HEK293T (cell line): ENCODE measurements around the gene SSTR1.

ENCODE experiments used
- CTCF ChIA-PET: fragments of 350-600 bp; formaldehyde crosslinking; extraction: SDS; loops from one replicate; lab custom pipeline; 2021; ENCODE audit warnings: antibody characterized with exemption, inconsistent platforms; lab: Yijun Ruan, JAX
- POLR2A ChIA-PET: fragments of 350-600 bp; formaldehyde crosslinking; extraction: SDS; loops from one replicate; lab custom pipeline; 2020; ENCODE audit warnings: antibody characterized with exemption, inconsistent platforms; lab: Yijun Ruan, JAX
- DNase-seq: peaks from one replicate; pipeline ENCODE4 v3.0.0; 2012; ENCODE audit warnings: mixed read lengths; ENCODE audit errors: extremely low spot score
- ARNT ChIP-seq: fragments of 450-650 bp; IDR thresholded peaks from 2 replicates; pipeline ENCODE4 v1.6.1; 2017; ENCODE audit warnings: mild to moderate bottlenecking
- BHLHE40 ChIP-seq: fragments of 450-650 bp; IDR thresholded peaks from 2 replicates; pipeline ENCODE4 v1.6.1; 2016; ENCODE audit warnings: mild to moderate bottlenecking, moderate library complexity, borderline replicate concordance
- CTBP1 ChIP-seq: fragments of 450-650 bp; IDR thresholded peaks from 2 replicates; pipeline ENCODE4 v1.6.1; 2016; ENCODE audit warnings: borderline replicate concordance
- ELF4 ChIP-seq: fragments of 450-650 bp; IDR thresholded peaks from 2 replicates; pipeline ENCODE4 v1.6.1; 2017; ENCODE audit warnings: antibody characterized with exemption
- FOXA1 ChIP-seq: fragments of 450-650 bp; IDR thresholded peaks from 2 replicates; pipeline ENCODE4 v1.6.1; 2016; ENCODE audit warnings: mild to moderate bottlenecking
- FOXK2 ChIP-seq: fragments of 450-650 bp; IDR thresholded peaks from 2 replicates; pipeline ENCODE4 v1.6.1; 2016; ENCODE audit warnings: mild to moderate bottlenecking
- FOXM1 ChIP-seq: fragments of 450-650 bp; IDR thresholded peaks from 2 replicates; pipeline ENCODE4 v1.6.1; 2017; ENCODE audit warnings: mild to moderate bottlenecking, borderline replicate concordance
- HDGF ChIP-seq: fragments of 450-650 bp; IDR thresholded peaks from 2 replicates; pipeline ENCODE4 v1.6.1; 2017; ENCODE audit warnings: antibody characterized with exemption, borderline replicate concordance
- L3MBTL2 ChIP-seq: fragments of 450-650 bp; conservative IDR thresholded peaks from 2 replicates; pipeline ENCODE4 v1.6.1; 2016; ENCODE audit warnings: mild to moderate bottlenecking
- LEF1 ChIP-seq: fragments of 450-650 bp; IDR thresholded peaks from 2 replicates; pipeline ENCODE4 v1.6.1; 2017; ENCODE audit warnings: mild to moderate bottlenecking, borderline replicate concordance
- NFRKB ChIP-seq: fragments of 450-650 bp; IDR thresholded peaks from 2 replicates; pipeline ENCODE4 v1.6.1; 2016; ENCODE audit warnings: mild to moderate bottlenecking, moderate library complexity
- PKNOX1 ChIP-seq: fragments of 450-650 bp; IDR thresholded peaks from 2 replicates; pipeline ENCODE4 v1.6.1; 2016
- SP1 ChIP-seq: fragments of 450-650 bp; IDR thresholded peaks from 2 replicates; pipeline ENCODE4 v1.6.1; 2017
- SUZ12 ChIP-seq: fragments of 450-650 bp; IDR thresholded peaks from 2 replicates; pipeline ENCODE4 v1.6.1; 2016; ENCODE audit warnings: mild to moderate bottlenecking
- TARDBP ChIP-seq: fragments of 450-650 bp; IDR thresholded peaks from 2 replicates; pipeline ENCODE4 v1.6.1; 2016
- ZNF384 ChIP-seq: fragments of 450-650 bp; IDR thresholded peaks from 2 replicates; pipeline ENCODE4 v1.6.1; 2016

The SSTR1 gene

GRCh38 chr14:38252066-38252710 lies 44.5 kb downstream of the SSTR1 start:
- TF ChIP-seq L3MBTL2 (no peak), CTBP1 (no peak), HDGF (no peak), PKNOX1 (no peak), SP1 (no peak), FOXM1 (no peak), FOXA1 (no peak), ZNF384 (no peak)
- ChIA-PET POLR2A (no interaction called here), CTCF (no interaction called here)
- DNase-seq, result no peak

- ChIA-PET POLR2A (no interaction called here), CTCF (no interaction called here)
- TF ChIP-seq L3MBTL2 (no peak), PKNOX1 (no peak), SUZ12 (no peak), FOXM1 (no peak), CTBP1 (no peak), LEF1 (no peak), NFRKB (no peak), BHLHE40 (no peak), ZNF384 (no peak), ELF4 (no peak), ARNT (no peak), SP1 (no peak), FOXK2 (no peak), TARDBP (no peak), FOXA1 (no peak), HDGF (no peak)
- no peak for DNase-seq
Measured at GRCh38 chr14:38253676-38254075, 46.0 kb downstream of the SSTR1 start.

- no peak for DNase-seq
- TF ChIP-seq HDGF, result no peak
- no peak for TF ChIP-seq ZNF384
- TF ChIP-seq PKNOX1, result no peak
- TF ChIP-seq L3MBTL2, result no peak
- no peak for TF ChIP-seq LEF1
- TF ChIP-seq ELF4, result no peak
- no peak for TF ChIP-seq SUZ12
- no peak for TF ChIP-seq FOXM1
- no peak for TF ChIP-seq SP1
- TF ChIP-seq NFRKB, result no peak
- no peak for TF ChIP-seq TARDBP
- no peak for TF ChIP-seq FOXA1
- no peak for TF ChIP-seq ARNT
- no peak for TF ChIP-seq CTBP1
- TF ChIP-seq FOXK2, result no peak
- no peak for TF ChIP-seq BHLHE40
- CTCF ChIA-PET, result interaction anchor here (0.6 kb wide), 1 partner anchor 107 kb away, joined by 5 read pairs; no protein-coding TSS in a partner anchor
- POLR2A ChIA-PET, result no interaction called here
Measured at GRCh38 chr14:38254571-38255407, 47.1 kb downstream of the SSTR1 start.

DNA sequence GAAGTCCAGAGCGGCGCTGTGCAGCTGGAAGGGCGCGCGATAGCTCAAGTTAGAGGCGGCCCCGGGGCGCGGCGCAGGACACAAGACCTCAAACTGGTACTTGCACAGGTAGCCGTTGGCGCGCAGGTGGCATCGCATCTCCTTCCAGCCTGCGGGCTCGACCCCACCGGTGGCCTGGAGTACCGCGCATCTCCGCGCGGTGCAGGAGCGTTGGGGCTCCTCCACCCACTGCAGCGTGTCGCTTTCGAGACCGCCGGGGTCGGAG lies 47.6 kb downstream of the SSTR1 start:
- TF ChIP-seq ARNT, result no peak
- TF ChIP-seq L3MBTL2, result no peak
- no peak for TF ChIP-seq BHLHE40
- POLR2A ChIA-PET, result no interaction called here
- CTCF ChIA-PET, result no interaction called here
- DNase-seq, result no peak

GRCh38 chr14:38255673-38256532 lies 48.2 kb downstream of the SSTR1 start, which contains the start of gene CLEC14A:
TSS of gene CLEC14A (minus strand) at chr14:38256093. CDS start at chr14:38256022, 71 bp downstream.
- ChIA-PET CTCF (no interaction called here), POLR2A (no interaction called here)
- TF ChIP-seq HDGF (no peak), L3MBTL2 (no peak), ARNT (no peak), PKNOX1 (no peak), FOXK2 (no peak), ZNF384 (no peak), CTBP1 (no peak), FOXM1 (no peak), FOXA1 (no peak), LEF1 (no peak), TARDBP (no peak), NFRKB (no peak), SUZ12 (no peak), SP1 (no peak), ELF4 (no peak)
- no peak for DNase-seq
